HG03103 (cell line): ENCODE data around the gene GCHFR.

Source experiments
- ATAC-seq: cut with Tn5 transposase; IDR thresholded peaks from one replicate; pipeline ENCODE4 v1.9.1; 2021; ENCODE audit warnings: low read depth; ENCODE audit not compliant: unreplicated experiment

Gene GCHFR

DNA sequence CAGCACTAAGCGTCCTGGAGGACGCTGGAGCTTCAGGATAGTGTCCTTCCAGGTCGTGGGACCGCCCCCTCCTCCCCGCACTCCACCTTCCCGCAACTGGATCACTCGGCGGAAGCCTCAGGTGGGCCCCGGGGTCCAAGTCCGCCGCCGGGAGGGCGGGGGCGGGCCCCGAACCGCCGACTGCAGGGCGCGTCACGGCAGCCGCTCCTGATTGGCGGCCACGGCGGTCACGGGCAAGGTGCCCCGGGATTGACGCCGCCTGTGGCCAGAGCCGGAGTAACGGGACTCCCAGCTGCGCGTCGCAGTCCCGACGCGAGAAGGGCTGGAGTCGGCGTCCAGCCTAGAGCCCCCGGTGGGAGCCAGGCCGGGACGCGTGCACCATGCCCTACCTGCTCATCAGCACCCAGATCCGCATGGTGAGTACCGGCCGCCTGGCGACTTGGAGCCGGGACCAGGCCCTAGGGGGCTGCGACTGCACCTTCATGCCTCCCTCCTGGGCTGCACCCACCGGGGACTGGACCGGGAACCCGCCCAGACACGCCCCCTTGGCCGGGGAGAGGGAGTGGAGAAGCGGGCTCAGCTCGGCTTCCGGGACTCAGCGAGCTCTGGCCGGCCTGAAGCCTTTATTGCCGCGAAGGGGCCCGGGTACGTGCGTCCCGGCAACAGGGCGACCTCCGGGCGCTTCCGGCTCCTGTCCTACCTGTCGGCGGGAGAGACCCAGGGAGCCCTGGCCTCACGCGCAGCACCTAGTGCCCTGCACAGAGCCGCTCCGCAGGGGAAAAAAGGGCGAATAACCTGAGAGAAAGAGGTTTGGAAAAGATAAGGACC lies at the start of gene GCHFR:
Gene GCHFR (plus strand): TSS at position 268 of the 828 bp plus-strand sequence. CDS start 113 bp downstream, at position 381.
- no peak for ATAC-seq

DNA sequence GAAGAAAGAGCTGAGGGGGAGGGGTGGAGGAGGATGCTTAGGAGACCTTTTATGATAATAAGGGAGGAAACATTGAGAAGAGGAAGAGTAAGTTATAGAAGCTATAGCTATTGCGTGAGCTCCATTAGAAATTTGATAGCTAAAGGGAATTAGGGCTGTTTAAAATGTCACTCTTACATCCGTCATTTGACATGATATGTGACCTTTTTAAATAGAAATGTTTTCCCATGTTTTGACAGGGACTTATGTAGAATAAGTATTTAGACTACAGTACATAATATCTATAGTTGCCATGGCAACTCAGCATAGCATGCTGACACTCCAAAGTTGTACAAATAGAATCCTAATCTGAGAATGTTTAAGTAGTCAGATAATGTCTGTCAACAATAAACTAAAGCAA lies 49.7 kb upstream of the GCHFR start:
- no peak for ATAC-seq

DNA sequence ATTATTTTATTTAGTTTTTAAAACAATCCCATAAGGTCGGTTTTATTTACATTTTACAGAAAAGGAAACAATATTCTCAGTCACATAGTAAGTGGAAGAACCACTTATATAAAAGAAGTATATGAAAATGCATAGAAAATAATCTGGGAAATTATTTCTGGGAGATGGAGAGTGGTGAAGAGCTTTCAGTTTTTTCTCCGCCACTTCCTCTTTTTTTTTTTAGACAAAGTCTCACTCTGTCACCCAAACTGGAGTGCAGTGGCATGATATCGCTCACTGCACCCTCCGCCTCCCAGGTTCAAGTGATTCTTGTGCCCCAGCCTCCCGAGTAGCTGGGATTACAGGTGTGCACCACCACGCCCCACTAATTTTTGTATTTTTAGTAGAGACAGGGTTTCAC lies 47.7 kb upstream of the GCHFR start:
- no peak for ATAC-seq

DNA sequence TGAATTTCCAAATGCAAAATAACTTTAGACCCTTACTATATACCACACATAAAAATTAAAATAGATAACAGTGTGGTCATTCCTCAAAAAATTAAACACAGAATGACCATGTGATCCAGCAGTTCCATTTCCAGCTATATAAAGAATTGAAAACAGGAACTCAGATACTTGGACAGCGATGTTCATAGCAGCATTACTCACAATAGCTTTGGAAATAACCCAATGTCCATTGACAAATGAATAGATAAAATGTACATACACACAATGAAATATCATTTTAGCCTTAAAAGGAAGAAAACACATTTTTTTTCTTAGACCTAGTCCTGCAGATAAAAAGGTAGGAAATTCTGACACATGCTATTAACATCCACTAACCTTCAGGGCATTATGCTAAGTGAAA lies 42.2 kb upstream of the GCHFR start:
- ATAC-seq, result no peak

DNA sequence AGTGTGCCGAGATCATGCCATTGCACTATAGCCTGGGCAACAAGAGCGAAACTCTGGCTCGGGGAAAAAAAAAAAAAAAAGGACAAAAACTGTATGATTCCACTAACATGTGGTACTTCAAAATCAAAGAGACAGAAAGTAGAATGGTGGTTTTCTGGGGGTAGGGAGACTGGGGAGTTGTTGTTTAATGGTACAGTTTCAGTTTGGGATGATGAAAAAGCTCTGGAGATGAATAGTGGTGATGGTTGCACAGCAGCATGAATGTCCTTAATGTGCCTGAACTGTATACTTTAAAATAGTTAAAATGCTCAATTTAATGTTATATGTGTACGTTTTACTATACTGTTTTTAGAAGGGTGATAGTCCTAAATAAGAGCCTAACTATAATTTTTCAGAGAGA lies 41.5 kb upstream of the GCHFR start:
- ATAC-seq, result no peak

DNA sequence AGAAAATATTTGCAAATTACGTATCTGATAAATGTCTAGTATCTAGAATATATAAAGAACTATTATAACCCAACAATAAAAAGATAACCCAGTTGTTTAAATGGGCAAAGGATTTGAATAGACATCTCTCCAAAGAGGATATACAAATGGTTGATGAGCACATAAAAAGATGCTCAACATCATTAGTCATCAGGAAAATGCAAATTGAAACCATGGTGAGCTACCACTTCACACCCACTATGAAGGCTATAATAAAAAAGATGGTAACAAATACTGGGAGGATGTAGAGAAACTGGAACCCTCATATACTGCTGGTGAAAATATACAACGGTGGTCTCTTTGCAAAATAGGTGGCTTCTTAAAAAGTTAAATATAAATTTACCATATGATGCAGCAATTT lies 40.9 kb upstream of the GCHFR start:
- ATAC-seq, result no peak

DNA sequence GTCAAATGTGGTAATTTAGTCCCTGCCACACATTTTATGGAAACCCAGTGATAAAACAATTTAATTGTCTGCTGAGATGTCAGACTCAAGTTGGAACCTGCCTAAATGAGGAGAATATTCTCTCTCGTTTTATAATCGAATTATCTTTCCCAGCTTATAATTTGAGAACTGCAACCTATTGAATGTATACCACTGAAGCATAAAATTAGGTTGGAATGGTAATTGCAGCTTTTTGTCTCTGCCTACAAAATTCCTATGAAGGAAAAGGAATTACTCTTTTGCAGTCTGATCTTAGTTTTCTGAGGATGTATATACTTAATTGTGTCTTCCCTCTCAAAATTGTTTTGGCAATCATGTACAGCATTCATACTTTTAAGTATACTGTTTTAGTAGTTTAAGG lies 39.9 kb upstream of the GCHFR start:
- ATAC-seq, result no peak

DNA sequence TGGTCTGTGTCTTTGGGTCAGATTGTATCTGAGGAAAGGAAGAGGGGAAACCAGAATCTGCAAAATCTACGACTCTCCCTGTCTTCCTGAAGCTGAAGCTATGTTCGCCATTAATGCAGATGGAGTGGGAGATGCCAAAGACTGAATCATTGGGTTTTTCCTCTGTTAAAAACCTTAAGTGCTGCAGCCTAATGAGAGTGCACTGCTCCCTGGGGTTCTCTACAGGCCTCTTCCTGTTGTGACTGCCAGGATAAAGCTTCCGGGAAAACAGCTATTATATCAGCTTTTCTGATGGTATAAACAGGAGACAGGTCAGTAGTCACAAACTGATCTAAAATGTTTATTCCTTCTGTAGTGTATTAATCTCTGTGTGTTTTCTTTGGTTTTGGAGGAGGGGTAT lies 32.8 kb upstream of the GCHFR start:
- ATAC-seq, result no peak

DNA sequence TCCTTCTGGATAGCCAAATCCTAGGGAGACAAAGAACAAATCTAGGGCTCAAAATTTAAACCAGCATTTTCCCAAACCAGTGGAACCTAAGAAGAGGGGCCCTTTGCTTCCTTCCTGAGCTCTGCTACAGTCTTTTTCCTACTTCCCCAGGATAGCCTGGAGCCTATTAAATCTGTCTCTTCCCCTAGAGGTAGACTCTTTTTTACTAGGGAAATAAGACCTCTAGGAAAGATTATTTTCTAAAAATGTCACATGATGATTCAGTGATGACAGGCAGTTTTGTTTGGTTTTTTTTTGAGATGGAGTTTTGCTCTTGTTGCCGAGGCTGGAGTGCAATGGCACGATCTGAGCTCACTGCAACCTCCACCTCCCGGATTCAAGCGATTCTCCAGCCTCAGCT lies 27.3 kb upstream of the GCHFR start:
- ATAC-seq, result no peak

DNA sequence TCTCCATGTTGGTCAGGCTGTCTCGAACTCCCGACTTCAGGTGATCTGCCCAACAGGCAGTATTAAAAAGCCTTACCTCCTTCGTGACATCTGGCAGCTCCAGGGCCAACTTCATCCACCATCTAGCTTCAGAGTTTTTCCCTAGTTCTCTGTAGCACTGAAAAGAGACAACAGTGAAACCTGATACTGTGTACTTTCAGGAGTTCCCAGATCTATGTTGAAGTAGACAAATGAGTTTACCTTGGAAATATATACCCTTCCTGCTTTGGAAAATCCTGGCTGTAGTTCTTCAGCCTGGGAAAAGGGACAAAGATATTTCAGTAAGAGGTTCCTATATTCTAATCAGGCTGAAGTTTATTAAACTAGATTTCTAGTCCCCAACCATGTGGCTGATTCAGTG lies 26.8 kb upstream of the GCHFR start:
- ATAC-seq, result no peak

DNA sequence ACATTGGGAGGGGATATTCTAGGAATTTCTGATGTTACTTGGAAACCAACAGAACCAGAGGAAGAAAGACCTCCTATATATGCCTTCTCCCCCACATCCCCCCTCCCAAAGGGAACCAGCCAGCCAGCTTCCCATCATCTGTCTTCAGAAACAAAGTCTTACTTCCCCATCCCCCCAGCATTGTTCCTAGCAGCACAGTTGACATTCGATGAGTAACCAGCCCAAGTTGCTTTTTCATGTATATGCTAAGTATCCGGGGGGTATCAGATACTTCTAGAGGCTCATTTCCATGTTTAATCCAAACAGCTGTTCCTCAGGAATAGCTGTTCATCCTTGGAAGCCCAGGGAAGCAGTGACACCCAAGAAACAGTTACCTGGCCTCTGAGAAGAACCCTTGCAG lies 24.8 kb upstream of the GCHFR start:
- no peak for ATAC-seq

DNA sequence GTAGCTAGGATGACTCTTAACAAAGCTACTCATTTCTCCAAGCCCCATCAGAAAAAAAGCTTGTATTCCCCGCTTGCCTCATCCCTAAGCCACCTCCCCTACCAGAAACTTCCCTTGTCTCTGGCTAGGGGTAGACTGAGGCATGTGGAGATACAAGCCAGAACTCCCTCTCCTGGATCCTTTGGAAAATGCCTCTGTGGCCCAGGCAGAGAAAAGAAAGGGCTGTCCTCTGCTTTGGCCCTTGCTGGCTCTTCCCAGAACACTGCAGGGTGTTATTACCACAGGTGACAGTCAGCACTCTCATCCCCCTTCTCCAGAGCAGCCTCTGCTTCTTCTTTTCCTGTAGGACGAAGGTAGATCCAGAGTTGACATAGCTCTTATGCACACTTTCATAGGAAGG lies 24.0 kb upstream of the GCHFR start:
- ATAC-seq, result no peak

DNA sequence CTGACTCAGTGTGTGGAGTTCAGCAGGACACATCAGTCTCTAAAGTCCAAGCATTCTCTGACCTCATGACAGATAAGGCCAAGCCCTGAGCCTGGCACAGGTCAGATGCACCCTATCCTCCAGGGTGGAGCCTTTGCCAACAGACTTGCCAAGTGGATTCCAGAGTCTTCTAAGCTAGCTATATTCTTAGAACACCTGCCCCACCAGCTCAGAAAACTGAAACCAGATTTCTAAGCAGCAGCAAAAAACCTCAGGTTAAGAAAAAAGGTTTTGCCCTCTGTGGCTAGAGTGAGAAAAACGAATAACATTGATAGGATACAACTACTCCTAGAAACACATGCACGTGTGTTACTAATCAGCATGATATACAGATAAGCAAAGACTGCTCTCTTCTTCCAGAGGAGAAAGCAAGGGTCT lies 20.4 kb upstream of the GCHFR start:
- no peak for ATAC-seq

DNA sequence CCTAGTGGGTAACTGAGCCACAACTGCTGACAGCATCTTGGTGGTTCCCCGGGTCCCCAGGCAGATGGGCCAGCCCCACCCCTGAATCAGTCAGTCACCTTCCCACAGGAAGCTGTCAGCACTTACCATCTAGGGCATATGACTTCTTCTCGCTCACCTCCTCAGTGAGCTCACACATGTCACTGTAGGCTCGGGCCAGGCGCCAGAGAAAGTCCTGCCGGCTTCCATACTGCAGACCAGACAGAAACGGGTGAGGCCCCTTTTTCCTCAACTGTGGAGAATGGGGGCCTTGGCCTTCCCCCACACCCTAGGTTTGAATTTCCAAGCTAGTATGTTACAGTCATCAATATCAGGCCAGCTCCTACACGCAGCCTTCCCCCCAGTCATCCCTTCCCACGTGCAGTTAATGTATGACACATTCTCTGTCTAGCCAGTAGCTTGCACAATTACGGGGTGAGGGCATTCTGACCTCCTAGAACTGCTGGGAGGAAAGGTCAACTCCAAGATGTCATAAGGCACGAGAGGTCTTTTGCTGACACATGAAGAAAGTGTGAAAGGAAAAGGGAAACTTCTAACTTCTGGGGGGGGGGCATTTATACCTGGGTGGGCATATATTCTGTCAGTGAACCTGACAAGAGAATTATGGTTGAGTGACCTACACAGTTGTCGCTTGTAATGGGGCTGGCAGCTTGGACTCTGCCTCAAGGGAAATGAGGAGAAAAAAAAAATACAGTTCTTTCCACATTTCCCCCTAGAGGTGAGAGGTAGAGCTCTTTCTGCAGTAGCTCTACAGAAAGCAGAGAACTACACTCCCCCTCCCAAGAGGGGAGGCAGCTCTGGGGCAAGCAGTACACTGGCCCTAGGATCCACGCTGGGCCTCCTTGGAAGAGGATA lies 19.7 kb upstream of the GCHFR start:
- no peak for ATAC-seq

DNA sequence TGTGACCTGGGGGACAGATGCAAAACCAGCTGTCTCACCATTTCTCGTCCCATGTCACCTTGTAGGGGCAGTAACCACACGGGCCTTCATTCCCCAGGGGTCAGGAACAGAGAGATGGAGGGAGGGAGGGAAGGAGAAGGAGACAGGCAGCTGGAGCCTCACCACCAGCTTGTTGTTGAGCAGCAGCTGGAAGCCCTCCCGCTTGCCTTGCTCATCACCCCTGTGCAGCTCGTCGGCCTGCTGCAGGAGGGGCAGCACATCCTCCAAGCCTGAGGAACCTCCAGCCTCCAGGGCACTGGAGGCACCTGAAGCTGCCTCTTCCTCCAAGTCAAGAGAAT lies 19.1 kb upstream of the GCHFR start:
- ATAC-seq, result no peak

DNA sequence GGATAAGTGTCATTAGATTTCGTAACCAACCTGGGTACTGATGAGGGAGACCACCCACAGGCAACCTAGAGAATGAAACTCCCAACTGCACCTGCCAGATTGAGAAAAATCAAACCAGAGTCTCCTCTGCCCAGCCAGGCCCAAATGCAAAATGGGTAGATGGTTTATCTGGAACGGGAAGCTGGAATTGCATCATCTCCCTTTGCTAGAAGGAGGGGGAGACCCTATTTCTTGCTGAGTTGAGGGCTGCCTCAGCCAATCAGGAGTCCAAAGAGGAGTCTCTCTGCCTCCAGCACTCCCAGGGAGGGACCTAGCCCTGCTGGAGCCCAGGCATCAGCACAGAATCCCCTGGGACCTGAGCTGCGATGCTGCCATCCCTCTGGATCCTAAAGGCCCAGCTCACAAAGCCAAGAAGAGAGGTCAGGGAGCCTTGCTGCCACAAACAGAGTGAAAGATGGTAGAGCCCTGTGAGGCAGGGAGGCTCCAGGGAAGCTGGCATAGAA lies 16.9 kb upstream of the GCHFR start:
- no peak for ATAC-seq

DNA sequence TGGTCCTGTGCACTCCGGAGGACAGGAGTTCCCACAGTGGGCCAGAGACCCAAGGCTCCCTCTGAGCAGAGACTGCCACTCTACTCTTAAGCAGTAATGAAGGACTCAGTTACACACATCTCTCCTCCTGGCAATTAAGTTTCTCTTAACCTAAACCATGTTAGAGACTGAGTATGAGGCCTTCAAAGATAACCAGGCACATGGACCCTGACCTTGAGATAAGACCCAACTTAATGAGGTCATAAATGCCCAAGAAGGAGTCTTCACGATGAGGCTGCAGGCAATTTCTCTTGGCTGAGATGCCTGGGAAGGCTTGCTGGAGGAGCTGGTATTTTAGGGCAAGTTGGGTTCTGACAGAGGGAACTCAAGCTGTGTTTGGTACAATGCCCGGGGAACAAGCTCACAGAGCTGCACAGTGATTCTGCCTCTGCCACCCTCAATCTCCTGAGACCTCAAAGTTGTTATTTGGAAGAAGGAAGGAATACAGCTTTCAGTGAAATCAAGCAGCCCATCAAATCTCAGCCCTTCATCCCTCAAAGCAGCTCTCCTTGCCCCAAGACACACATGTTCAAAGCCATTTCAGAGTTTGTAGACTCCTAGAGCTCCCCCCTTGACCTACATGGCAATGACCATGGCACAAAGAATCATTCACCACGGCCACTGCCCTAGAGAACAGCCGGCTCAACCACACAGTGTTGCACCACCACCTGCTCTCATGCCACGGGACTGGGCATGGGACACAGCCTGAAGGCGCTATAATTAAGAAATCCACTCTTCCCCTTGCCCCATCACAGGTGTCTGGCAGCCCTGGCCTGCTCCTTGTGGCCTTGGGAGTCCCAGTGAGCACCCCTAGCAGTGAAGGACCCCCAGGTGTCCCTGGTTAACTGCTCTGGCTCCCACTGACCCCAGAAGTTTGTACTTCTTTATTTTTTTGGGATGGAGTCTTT lies 15.9 kb upstream of the GCHFR start:
- ATAC-seq, result no peak

DNA sequence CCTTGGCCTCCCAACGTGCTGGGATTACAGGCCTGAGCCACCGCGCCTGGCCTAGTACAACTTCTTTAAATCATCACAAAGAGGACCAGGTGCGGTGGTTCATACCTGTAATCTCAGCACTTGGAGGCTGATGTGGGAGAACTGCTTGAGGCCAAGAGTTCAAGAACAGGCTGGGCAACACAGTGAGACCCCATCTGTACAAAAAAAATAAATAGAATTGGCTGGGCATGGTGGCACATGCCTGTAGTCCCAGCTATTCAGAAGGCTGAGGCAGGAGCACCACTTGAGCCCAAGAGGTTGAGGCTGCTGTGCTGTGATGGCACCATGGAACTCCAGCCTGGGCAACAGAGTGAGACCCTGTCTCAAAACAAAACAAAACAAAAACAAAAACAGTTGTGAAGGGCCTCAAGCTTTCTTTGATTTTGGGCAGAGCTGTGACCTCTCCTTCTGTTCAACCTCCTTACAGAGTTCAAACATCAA lies 14.7 kb upstream of the GCHFR start:
- ATAC-seq, result no peak

DNA sequence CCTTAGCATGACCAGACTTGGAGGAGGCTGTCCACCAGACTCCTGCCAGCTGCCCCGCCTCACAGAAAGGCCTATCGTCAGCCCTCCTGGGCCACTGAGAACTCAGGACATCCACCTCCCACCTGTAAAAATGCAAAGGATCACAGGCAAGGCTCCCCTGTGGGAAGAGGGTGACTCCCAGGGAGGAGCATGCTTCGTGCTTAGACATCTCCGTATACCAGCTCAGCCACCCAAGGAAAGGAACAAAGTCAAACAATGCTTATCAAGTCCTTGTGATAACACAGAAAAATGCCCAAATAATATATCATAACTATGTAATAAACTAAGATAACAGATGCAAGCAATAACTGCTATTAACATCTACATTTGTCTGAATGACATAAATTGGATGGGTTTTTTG lies 13.0 kb upstream of the GCHFR start:
- ATAC-seq, result no peak

DNA sequence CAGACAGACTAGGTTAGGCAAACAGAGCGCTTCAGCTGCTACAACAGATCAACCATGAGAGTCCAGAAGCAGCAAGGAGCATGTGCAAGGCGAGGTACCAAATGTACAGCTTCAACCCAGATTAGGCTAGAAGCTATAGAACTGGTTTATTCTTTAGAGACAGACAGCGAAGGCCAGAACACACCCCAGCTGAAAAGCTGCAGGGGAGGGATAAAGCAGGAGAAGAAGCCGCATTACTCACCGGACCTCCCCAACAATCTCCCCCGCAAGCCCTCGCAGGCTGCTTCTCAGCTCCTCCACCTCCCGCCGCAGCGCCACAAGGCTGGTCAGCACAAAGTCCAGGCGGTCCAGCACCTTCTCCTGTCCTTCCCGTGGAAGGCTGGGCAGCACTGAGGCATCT lies 12.1 kb upstream of the GCHFR start:
- ATAC-seq, result no peak

DNA sequence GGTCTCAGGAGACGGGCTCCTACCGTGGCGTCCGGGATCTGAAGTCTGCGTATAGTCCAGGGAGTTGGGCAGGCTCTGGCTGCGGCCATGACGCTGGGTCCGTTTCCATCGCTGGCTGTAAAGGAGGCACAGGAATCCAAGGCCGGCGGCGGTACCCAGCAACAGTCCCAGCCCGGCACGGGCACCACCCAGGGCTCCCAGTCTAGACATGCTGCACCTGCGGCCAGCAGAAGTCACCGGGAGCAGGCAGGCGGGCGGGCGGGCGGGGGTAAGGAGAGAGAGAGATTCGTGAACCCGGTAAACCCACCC lies 9.3 kb upstream of the GCHFR start:
- ATAC-seq, result no peak
